Ovary (tissue), 3 donors: ENCODE data around the gene RDH16.

Experiments used
- POLR2A ChIP-seq: fragments of 450-650 bp; IDR thresholded peaks from one replicate; pipeline ENCODE4 v1.6.1; 2017; ENCODE audit warnings: antibody characterized with exemption, mild to moderate bottlenecking, moderate library complexity
- TF ChIP-seq, protein P1 (sequence below), 3 donors: fragments of 450-650 bp in 2 of 3; fragments of 200-600 bp in 1 of 3; IDR thresholded peaks; one replicate each; pipeline versions ENCODE4 v1.5.1 to v1.8.0; 2016 to 2022; ENCODE audit warnings: antibody characterized with exemption in 3 of 3, mild to moderate bottlenecking in 1 of 3
- donor health status: DM: no; HTN: no; CAD: no.

DNA sequence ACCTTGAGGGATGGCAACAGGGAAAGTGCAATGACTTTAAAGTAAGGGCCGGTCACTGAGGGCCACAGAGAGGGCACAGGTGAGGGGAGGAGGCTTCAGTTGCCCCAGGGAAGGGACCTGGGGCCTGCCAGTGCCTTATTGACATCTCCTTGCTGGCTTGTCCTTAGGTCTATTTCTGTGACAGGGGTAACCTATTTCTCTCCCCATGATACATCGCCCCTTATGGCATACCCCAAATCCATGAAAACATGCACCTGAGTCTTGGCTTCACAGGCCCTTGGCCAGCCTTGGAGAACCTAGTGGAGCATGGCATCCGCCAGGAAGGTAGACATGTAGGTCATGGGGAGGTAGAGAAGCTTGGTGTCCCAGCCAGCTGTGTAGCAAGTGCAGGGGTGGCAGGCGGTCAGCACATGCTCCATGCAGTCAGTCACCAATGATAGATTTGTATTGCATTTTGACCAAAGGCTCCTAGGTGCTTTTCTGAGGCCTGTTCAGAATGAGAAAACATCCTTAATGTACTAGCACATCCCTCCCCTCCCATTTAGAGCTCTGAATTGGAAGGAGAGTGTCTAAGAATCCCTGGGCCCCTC is 23.6 kb upstream of the RDH16 start:
- TF ChIP-seq POLR2A: no peak
- TF ChIP-seq, protein P1, sequence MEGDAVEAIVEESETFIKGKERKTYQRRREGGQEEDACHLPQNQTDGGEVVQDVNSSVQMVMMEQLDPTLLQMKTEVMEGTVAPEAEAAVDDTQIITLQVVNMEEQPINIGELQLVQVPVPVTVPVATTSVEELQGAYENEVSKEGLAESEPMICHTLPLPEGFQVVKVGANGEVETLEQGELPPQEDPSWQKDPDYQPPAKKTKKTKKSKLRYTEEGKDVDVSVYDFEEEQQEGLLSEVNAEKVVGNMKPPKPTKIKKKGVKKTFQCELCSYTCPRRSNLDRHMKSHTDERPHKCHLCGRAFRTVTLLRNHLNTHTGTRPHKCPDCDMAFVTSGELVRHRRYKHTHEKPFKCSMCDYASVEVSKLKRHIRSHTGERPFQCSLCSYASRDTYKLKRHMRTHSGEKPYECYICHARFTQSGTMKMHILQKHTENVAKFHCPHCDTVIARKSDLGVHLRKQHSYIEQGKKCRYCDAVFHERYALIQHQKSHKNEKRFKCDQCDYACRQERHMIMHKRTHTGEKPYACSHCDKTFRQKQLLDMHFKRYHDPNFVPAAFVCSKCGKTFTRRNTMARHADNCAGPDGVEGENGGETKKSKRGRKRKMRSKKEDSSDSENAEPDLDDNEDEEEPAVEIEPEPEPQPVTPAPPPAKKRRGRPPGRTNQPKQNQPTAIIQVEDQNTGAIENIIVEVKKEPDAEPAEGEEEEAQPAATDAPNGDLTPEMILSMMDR (IDR thresholded peaks at IDR 0.05): no peak
